Endothelial cell of umbilical vein (primary cell): ENCODE results near the gene ADSL. TPM values are rescaled to one million over a fixed set of nuclear protein-coding genes. Genes with fewer than 3 reads are reported as not detected.

Experiments used
- BruUV-seq: library from RNA; stranded (reverse); fragments of 400-500 nt; replicated peaks from 2 replicates; lab custom pipeline; 2021; lab: Mats Ljungman, UMichigan
- CTCF ChIA-PET: fragments of 300-600, 350-600 bp; sonication (Branson Sonifier 250); formaldehyde crosslinking; loops from one replicate; lab custom pipeline; 2021; ENCODE audit warnings: antibody characterized with exemption, inconsistent platforms; lab: Charles Lee
- POLR2A ChIA-PET: fragments of 300-600, 350-600 bp; sonication (Branson Sonifier 250); formaldehyde crosslinking; loops from one replicate; lab custom pipeline; 2021; ENCODE audit warnings: antibody characterized with exemption, inconsistent platforms; lab: Charles Lee
- DNase-seq: peaks from one replicate; pipeline ENCODE4 v3.0.0-alpha.2; 2011; ENCODE audit warnings: low read depth, low spot score
- FAIRE-seq: peaks from 2 replicates; lab custom pipeline; 2011; peaks lifted over from hg19 to GRCh38; lab: Jason Lieb, UNC
- H2AFZ ChIP-seq: 2 replicates; pipeline ENCODE4 v1.6.0; 2012; ENCODE audit warnings: low read depth, low read length, control low read depth, inconsistent platforms
- H3K27ac ChIP-seq: 2 replicates; pipeline ENCODE4 v1.5.1; 2011; ENCODE audit warnings: low read depth, mild to moderate bottlenecking, control low read depth, low read length, moderate library complexity; ENCODE audit not compliant: insufficient read depth
- H3K27me3 ChIP-seq, 2 experiments: 2 replicates each; pipeline versions ENCODE4 v1.6.0 to v1.6.1; 2011; ENCODE audit warnings: low read length in 2 of 2, mixed read lengths in 1 of 2; ENCODE audit not compliant: control insufficient read depth in 2 of 2, insufficient read depth in 2 of 2
- H3K36me3 ChIP-seq, 2 experiments: 2 replicates in 1 of 2; 3 replicates in 1 of 2; pipeline ENCODE4 v1.5.1; 2011; ENCODE audit warnings: low read length in 2 of 2, mild to moderate bottlenecking in 1 of 2, moderate library complexity in 1 of 2; ENCODE audit not compliant: control insufficient read depth in 2 of 2, insufficient read depth in 2 of 2; ENCODE audit errors: extremely low read depth in 1 of 2
- H3K4me1 ChIP-seq: 3 replicates; pipeline ENCODE4 v1.5.1; 2011; ENCODE audit warnings: mild to moderate bottlenecking, low read length; ENCODE audit not compliant: control insufficient read depth, insufficient read depth; ENCODE audit errors: extremely low read depth
- H3K4me2 ChIP-seq: 2 replicates; pipeline ENCODE4 v1.6.1; 2011; ENCODE audit warnings: low read length, control low read depth, mixed read lengths; ENCODE audit not compliant: insufficient read depth
- H3K4me3 ChIP-seq, 3 experiments: fragments of 200-600 bp in 1 of 3; sonication (generic), shearing (Covaris generic) in 1 of 3; replicated peaks in 1 of 3; 2 replicates each; pipeline ENCODE4 v1.5.1; 2011 to 2016; ENCODE audit warnings: control low read depth in 3 of 3, low read length in 3 of 3, mild to moderate bottlenecking in 2 of 3, inconsistent platforms in 1 of 3, low read depth in 1 of 3, moderate library complexity in 1 of 3; ENCODE audit not compliant: insufficient read depth in 1 of 3
- H3K79me2 ChIP-seq: 2 replicates; pipeline ENCODE4 v1.6.0; 2012; ENCODE audit warnings: low read length, inconsistent platforms; ENCODE audit not compliant: control insufficient read depth, insufficient read depth
- H3K9ac ChIP-seq: replicated peaks from 2 replicates; pipeline ENCODE3; 2011; ENCODE audit warnings: low read length, control low read depth; ENCODE audit not compliant: insufficient read depth; ENCODE audit errors: extremely low read depth
- H3K9me1 ChIP-seq: replicated peaks from 3 replicates; pipeline ENCODE4 v1.6.0; 2011; ENCODE audit warnings: mild to moderate bottlenecking, low read length; ENCODE audit not compliant: control insufficient read depth, insufficient read depth; ENCODE audit errors: extremely low read depth
- H3K9me3 ChIP-seq: replicated peaks from 2 replicates; pipeline ENCODE4 v1.5.1; 2012; ENCODE audit warnings: low read length, inconsistent platforms; ENCODE audit not compliant: control insufficient read depth, insufficient read depth
- H4K20me1 ChIP-seq: replicated peaks from 2 replicates; pipeline ENCODE3; 2011; ENCODE audit warnings: mild to moderate bottlenecking, low read length; ENCODE audit not compliant: control insufficient read depth, insufficient read depth; ENCODE audit errors: extremely low read depth
- EZH2 ChIP-seq: IDR thresholded peaks from 2 replicates; pipeline ENCODE4 v1.6.1; 2012; ENCODE audit warnings: borderline replicate concordance, low read depth, mild to moderate bottlenecking, moderate library complexity, low read length, inconsistent platforms; ENCODE audit not compliant: severe bottlenecking
- FOS ChIP-seq: IDR thresholded peaks from 2 replicates; pipeline ENCODE4 v1.6.1; 2011; ENCODE audit warnings: mild to moderate bottlenecking, low read length, moderate library complexity, borderline replicate concordance; ENCODE audit not compliant: insufficient read depth
- GATA2 ChIP-seq: IDR thresholded peaks from 2 replicates; pipeline ENCODE4 v1.7.0; 2011; ENCODE audit warnings: low read depth, mild to moderate bottlenecking, moderate library complexity, mixed read lengths, low read length; ENCODE audit not compliant: insufficient read length, insufficient read depth
- JUN ChIP-seq: IDR thresholded peaks from 2 replicates; pipeline ENCODE4 v1.6.1; 2011; ENCODE audit warnings: borderline replicate concordance, low read depth; ENCODE audit not compliant: insufficient read length, insufficient read depth
- MYC ChIP-seq: IDR thresholded peaks from one replicate; pipeline ENCODE4 v1.6.1; 2011; ENCODE audit warnings: mild to moderate bottlenecking, low read depth, low read length
- POLR2A ChIP-seq: IDR thresholded peaks from 2 replicates; pipeline ENCODE4 v1.6.1; 2012; ENCODE audit warnings: low read depth, mild to moderate bottlenecking, control low read depth, low read length
- POLR2AphosphoS5 ChIP-seq: IDR thresholded peaks from 2 replicates; pipeline ENCODE4 v1.6.1; 2012; ENCODE audit warnings: low read depth, mild to moderate bottlenecking, control low read depth, low read length, moderate library complexity; ENCODE audit not compliant: insufficient read depth
- dilution Hi-C: fragments of 300-500 bp; cut with MboI; formaldehyde crosslinking; loops from one replicate; pipeline ENCODE4 v1.15.0; 2019; ENCODE audit warnings: low sequenced_read_pairs; ENCODE audit not compliant: extremely low pct_ligation_motif_present
- intact Hi-C: fragments of 100-400 bp; cut with micrococcal nuclease; formaldehyde crosslinking; loops from one replicate; pipeline ENCODE4 v1.10.0; 2022
- polyA plus RNA-seq, 4 experiments: library from polyadenylated mRNA; depleted of rRNA in 3 of 4; stranded (reverse) in 3 of 4; unstranded in 1 of 4; fragments of >200 nt; gene quantifications; 2 replicates each; pipeline versions ENCODE4 v1.2.1 to v1.2.3, GENCODE V29; 2011 to 2012; ENCODE audit warnings: missing spikeins in 1 of 4
- total RNA-seq: library from RNA; stranded (reverse); gene quantifications from 2 replicates; pipeline ENCODE4 v1.2.3, GENCODE V29; 2021
- TF ChIP-seq, protein P1 (sequence below), 2 donors: IDR thresholded peaks; 1 replicate in 1 of 2; 2 replicates in 1 of 2; pipeline ENCODE4 v1.5.1; 2011; ENCODE audit warnings: low read length in 2 of 2, mild to moderate bottlenecking in 2 of 2, moderate library complexity in 2 of 2, control low read depth in 1 of 2, inconsistent platforms in 1 of 2, low read depth in 1 of 2; ENCODE audit not compliant: insufficient read depth in 1 of 2; ENCODE audit errors: extremely low read depth in 1 of 2
- TF ChIP-seq, protein P2 (sequence below): IDR thresholded peaks from 2 replicates; pipeline ENCODE4 v1.6.1; 2011; ENCODE audit not compliant: insufficient read depth, insufficient read length

ADSL gene
- total and polyA plus RNA-seq, 2 donors (not counting 3 experiments of a cell fraction or from before 2014, with no cell fraction given) = 103 to 141 TPM

DNA sequence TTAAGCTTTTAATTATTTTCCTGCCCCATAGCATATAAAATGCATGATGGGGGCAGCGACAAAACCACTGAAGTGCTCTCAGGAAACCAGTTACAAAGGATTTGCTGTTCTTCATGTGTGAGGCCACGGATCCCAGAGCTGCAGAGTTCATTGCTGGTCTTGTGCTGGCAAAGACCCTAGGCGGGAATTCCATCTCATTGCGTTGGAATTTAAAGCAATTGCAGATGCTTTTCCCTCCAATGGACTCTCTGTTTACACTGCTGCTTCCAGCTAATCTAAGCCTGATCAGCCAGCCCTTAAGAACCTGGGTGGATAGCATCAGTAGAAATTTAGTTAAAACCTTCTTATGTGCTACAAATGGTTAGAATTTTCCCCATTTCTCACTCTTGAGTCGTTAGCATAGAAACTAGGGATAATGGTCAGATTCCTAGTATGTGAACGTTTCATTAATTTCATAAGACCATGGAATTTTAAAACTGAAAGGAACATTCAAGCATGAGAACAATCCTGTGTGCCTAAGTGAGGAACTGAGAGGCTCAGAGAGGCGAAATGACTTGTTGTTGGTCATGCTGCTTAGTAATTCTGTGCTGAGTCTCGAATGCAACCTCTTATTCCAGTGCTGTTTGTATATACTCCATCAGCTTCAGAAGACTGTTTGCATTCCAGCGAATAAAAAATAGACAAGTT lies 36.1 kb upstream of the ADSL start:
- CTCF ChIA-PET = no interaction called here
- Histone ChIP-seq H3K79me2 (no peaks in the 10 kb centered on the region), H3K36me3 (peaks cover 23 to 25% of the 10 kb centered on the region in 2 experiments), H4K20me1 (no peaks in the 10 kb centered on the region), H2AFZ (no peak overlapping the region), H3K4me1 (no peaks in the 10 kb centered on the region), H3K27me3 (no peaks in the 10 kb centered on the region), H3K4me2 (no peak overlapping the region), H3K9ac (no peak overlapping the region), H3K27ac (no peak overlapping the region), H3K4me3 (no peak overlapping the region), H3K9me3 (no peaks in the 10 kb centered on the region), H3K9me1 (no peaks in the 10 kb centered on the region)
- no TSS peak for BruUV-seq
- DNase-seq = no peak
- POLR2A ChIA-PET = no interaction called here
- intact Hi-C loops = no loop called here
- dilution Hi-C loops = no loop called here
- FAIRE-seq = no peak
- TF ChIP-seq POLR2AphosphoS5 (no peak), FOS (no peak), JUN (no peak), MYC (no peak), EZH2 (no peak), GATA2 (no peak), POLR2A (no peak)
- TF ChIP-seq, protein P1, sequence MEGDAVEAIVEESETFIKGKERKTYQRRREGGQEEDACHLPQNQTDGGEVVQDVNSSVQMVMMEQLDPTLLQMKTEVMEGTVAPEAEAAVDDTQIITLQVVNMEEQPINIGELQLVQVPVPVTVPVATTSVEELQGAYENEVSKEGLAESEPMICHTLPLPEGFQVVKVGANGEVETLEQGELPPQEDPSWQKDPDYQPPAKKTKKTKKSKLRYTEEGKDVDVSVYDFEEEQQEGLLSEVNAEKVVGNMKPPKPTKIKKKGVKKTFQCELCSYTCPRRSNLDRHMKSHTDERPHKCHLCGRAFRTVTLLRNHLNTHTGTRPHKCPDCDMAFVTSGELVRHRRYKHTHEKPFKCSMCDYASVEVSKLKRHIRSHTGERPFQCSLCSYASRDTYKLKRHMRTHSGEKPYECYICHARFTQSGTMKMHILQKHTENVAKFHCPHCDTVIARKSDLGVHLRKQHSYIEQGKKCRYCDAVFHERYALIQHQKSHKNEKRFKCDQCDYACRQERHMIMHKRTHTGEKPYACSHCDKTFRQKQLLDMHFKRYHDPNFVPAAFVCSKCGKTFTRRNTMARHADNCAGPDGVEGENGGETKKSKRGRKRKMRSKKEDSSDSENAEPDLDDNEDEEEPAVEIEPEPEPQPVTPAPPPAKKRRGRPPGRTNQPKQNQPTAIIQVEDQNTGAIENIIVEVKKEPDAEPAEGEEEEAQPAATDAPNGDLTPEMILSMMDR (IDR thresholded peaks at IDR 0.05; ENCODE audit: extremely low read depth in 1 of 2, insufficient read depth in 1 of 2, low read depth in 1 of 2, low read length in 2 of 2) = no peak
- TF ChIP-seq, protein P2, sequence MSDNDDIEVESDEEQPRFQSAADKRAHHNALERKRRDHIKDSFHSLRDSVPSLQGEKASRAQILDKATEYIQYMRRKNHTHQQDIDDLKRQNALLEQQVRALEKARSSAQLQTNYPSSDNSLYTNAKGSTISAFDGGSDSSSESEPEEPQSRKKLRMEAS = no peak
